Testis (tissue), 2 donors: ENCODE results near the gene C5orf63.
"Not testable (repeated sequence)": the region's sequence is repeated elsewhere in the genome, so short reads cannot be mapped to it uniquely, and the experiment has no call there.

Experiments
- CTCF ChIP-seq, 3 experiments: fragments of 450-650 bp in 2 of 3; fragments of 200-600 bp in 1 of 3; sonication (generic) in 1 of 3; IDR thresholded peaks; one replicate each; pipeline ENCODE4 v1.5.1; 2016 to 2019; ENCODE audit warnings: antibody characterized with exemption in 3 of 3, mild to moderate bottlenecking in 2 of 3, moderate library complexity in 1 of 3
- POLR2A ChIP-seq: fragments of 450-650 bp; IDR thresholded peaks from one replicate; pipeline ENCODE4 v1.6.1; 2017; ENCODE audit warnings: antibody characterized with exemption, mild to moderate bottlenecking, moderate library complexity

- TF ChIP-seq CTCF (IDR thresholded peaks at IDR 0.05); POLR2A: not testable (repeated sequence)
These were observed 68.0 kb downstream of the C5orf63 start for GRCh38 chr5:127005282-127005681.
